Measurements from ENCODE around the gene CDC42BPB. TPM values are rescaled to one million over a fixed set of nuclear protein-coding genes. Genes with fewer than 3 reads are reported as not detected.

CDC42BPB gene
- total RNA-seq, 2 experiments from 2014 or later, result 0.78 to 0.81 TPM

- DNase-seq, result no peak
- H3K9me3 Mint-ChIP-seq, result no peaks in the 10 kb centered on the region
- peaks cover 43% of the 10 kb centered on the region for H3K27me3 Mint-ChIP-seq
- H3K4me1 Mint-ChIP-seq, result peaks cover 13% of the 10 kb centered on the region
- ChIA-PET POLR2A (no interaction called here), CTCF (no interaction called here)
- no peak overlapping the region for H3K27ac Mint-ChIP-seq
- H3K4me3 Mint-ChIP-seq, result no peak overlapping the region
- no peaks in the 10 kb centered on the region for H3K36me3 Mint-ChIP-seq (ENCODE audit: low read depth)
Observed at GRCh38 chr14:102924632-102925588, 132.4 kb downstream of the CDC42BPB start.

GRCh38 chr14:102923925-102924486 is 133.3 kb downstream of the CDC42BPB start:
- POLR2A ChIA-PET, result no interaction called here
- Mint-ChIP-seq H3K27me3 (peaks cover 40% of the 10 kb centered on the region), H3K36me3 (ENCODE audit: low read depth) (no peaks in the 10 kb centered on the region), H3K4me3 (no peak overlapping the region), H3K27ac (no peak overlapping the region), H3K4me1 (peaks cover 12% of the 10 kb centered on the region), H3K9me3 (no peaks in the 10 kb centered on the region)
- no peak for DNase-seq
- CTCF ChIA-PET, result no interaction called here

GRCh38 chr14:102923201-102923924 is 134.0 kb downstream of the CDC42BPB start:
- DNase-seq, result no peak
- ChIA-PET POLR2A (no interaction called here), CTCF (no interaction called here)
- H3K27ac Mint-ChIP-seq, result no peak overlapping the region
- H3K36me3 Mint-ChIP-seq (ENCODE audit: low read depth), result no peaks in the 10 kb centered on the region
- no peaks in the 10 kb centered on the region for H3K9me3 Mint-ChIP-seq
- H3K4me1 Mint-ChIP-seq, result peaks cover 9% of the 10 kb centered on the region
- peak overlapping the region; percentile 42 for H3K4me3 Mint-ChIP-seq
- H3K27me3 Mint-ChIP-seq, result peaks cover 37% of the 10 kb centered on the region

- ChIA-PET CTCF (no interaction called here), POLR2A (no interaction called here)
- no peak for DNase-seq
- Mint-ChIP-seq H3K27me3 (peaks cover 32% of the 10 kb centered on the region), H3K4me3 (peak within 1 kb of the TSS; percentile 42), H3K9me3 (no peaks in the 10 kb centered on the region), H3K27ac (no peak within 1 kb of the TSS), H3K4me1 (peaks cover 4% of the 10 kb centered on the region), H3K36me3 (ENCODE audit: low read depth) (no peaks in the 10 kb centered on the region)
Observed at GRCh38 chr14:102922490-102923200, 134.7 kb downstream of the CDC42BPB start, which contains the start of gene AMN. Gene AMN (plus strand): TSS chr14:102922663. CDS start chr14:102922689, 26 bp downstream.

- POLR2A ChIA-PET, result no interaction called here
- Mint-ChIP-seq H3K36me3 (ENCODE audit: low read depth) (no peaks in the 10 kb centered on the region), H3K4me3 (no peak overlapping the region), H3K27ac (no peak overlapping the region), H3K4me1 (peaks cover 5% of the 10 kb centered on the region), H3K9me3 (no peaks in the 10 kb centered on the region), H3K27me3 (peaks cover 20% of the 10 kb centered on the region)
- CTCF ChIA-PET, result no interaction called here
- DNase-seq, result no peak
Observed at GRCh38 chr14:102920998-102921304, 136.4 kb downstream of the CDC42BPB start.

GRCh38 chr14:102920273-102920997 is 136.9 kb downstream of the CDC42BPB start:
- Mint-ChIP-seq H3K27me3 (peaks cover 15% of the 10 kb centered on the region), H3K4me1 (peaks cover 5% of the 10 kb centered on the region), H3K9me3 (no peaks in the 10 kb centered on the region), H3K4me3 (no peak overlapping the region), H3K27ac (no peak overlapping the region), H3K36me3 (ENCODE audit: low read depth) (no peaks in the 10 kb centered on the region)
- POLR2A ChIA-PET, result no interaction called here
- CTCF ChIA-PET, result no interaction called here
- no peak for DNase-seq

- Mint-ChIP-seq H3K27me3 (peaks cover 5% of the 10 kb centered on the region), H3K27ac (no peak overlapping the region), H3K4me3 (no peak overlapping the region), H3K9me3 (no peaks in the 10 kb centered on the region), H3K4me1 (peaks cover 5% of the 10 kb centered on the region), H3K36me3 (ENCODE audit: low read depth) (no peaks in the 10 kb centered on the region)
- POLR2A ChIA-PET, result no interaction called here
- CTCF ChIA-PET, result interaction anchor here (1.0 to 2.1 kb wide), 4 partner anchors 121 to 224 kb away, joined by 3 to 12 read pairs (median 5); no protein-coding TSS in a partner anchor
- DNase-seq, result no peak
Observed at GRCh38 chr14:102918438-102918837, 138.9 kb downstream of the CDC42BPB start.

- H3K9me3 Mint-ChIP-seq, result no peaks in the 10 kb centered on the region
- no peak overlapping the region for H3K4me3 Mint-ChIP-seq
- no peaks in the 10 kb centered on the region for H3K27me3 Mint-ChIP-seq
- POLR2A ChIA-PET, result no interaction called here
- CTCF ChIA-PET, result interaction anchor here (0.8 to 2.1 kb wide), 7 partner anchors 120 to 231 kb away, joined by 3 to 12 read pairs (median 3); no protein-coding TSS in a partner anchor
- peak; percentile 66 for DNase-seq
- H3K27ac Mint-ChIP-seq, result no peak overlapping the region
- no peaks in the 10 kb centered on the region for H3K36me3 Mint-ChIP-seq (ENCODE audit: low read depth)
- H3K4me1 Mint-ChIP-seq, result peaks cover 2% of the 10 kb centered on the region
Observed at GRCh38 chr14:102917469-102918211, 139.7 kb downstream of the CDC42BPB start.

GRCh38 chr14:102917056-102917385 is 140.3 kb downstream of the CDC42BPB start:
- no peak overlapping the region for H3K27ac Mint-ChIP-seq
- H3K27me3 Mint-ChIP-seq, result no peaks in the 10 kb centered on the region
- H3K9me3 Mint-ChIP-seq, result no peaks in the 10 kb centered on the region
- H3K36me3 Mint-ChIP-seq (ENCODE audit: low read depth), result no peaks in the 10 kb centered on the region
- ChIA-PET CTCF (interaction anchor here (0.8 to 1.9 kb wide), 4 partner anchors 132 to 230 kb away, joined by 3 to 5 read pairs (median 3); no protein-coding TSS in a partner anchor), POLR2A (no interaction called here)
- H3K4me3 Mint-ChIP-seq, result no peak overlapping the region
- no peak for DNase-seq
- H3K4me1 Mint-ChIP-seq, result peaks cover 2% of the 10 kb centered on the region

- H3K4me3 Mint-ChIP-seq, result no peak overlapping the region
- H3K36me3 Mint-ChIP-seq (ENCODE audit: low read depth), result no peaks in the 10 kb centered on the region
- H3K4me1 Mint-ChIP-seq, result peaks cover 2% of the 10 kb centered on the region
- H3K27me3 Mint-ChIP-seq, result no peaks in the 10 kb centered on the region
- ChIA-PET POLR2A (no interaction called here), CTCF (interaction anchor here (0.8 to 1.9 kb wide), 4 partner anchors 131 to 222 kb away, joined by 3 to 5 read pairs (median 4); no protein-coding TSS in a partner anchor)
- H3K9me3 Mint-ChIP-seq, result no peaks in the 10 kb centered on the region
- no peak for DNase-seq
- H3K27ac Mint-ChIP-seq, result no peak overlapping the region
Observed at GRCh38 chr14:102916347-102917055, 140.8 kb downstream of the CDC42BPB start.

GRCh38 chr14:102915292-102916110 is 141.8 kb downstream of the CDC42BPB start:
- no peaks in the 10 kb centered on the region for H3K9me3 Mint-ChIP-seq
- no peak overlapping the region for H3K27ac Mint-ChIP-seq
- DNase-seq, result no peak
- H3K4me1 Mint-ChIP-seq, result peaks cover 2% of the 10 kb centered on the region
- H3K27me3 Mint-ChIP-seq, result no peaks in the 10 kb centered on the region
- H3K4me3 Mint-ChIP-seq, result no peak overlapping the region
- H3K36me3 Mint-ChIP-seq (ENCODE audit: low read depth), result no peaks in the 10 kb centered on the region
- CTCF ChIA-PET, result interaction anchor here (1.1 kb wide), 1 partner anchor 221 kb away, joined by 4 read pairs; no protein-coding TSS in a partner anchor
- POLR2A ChIA-PET, result no interaction called here
